Right cardiac atrium (tissue), 5 donors: ENCODE measurements around the gene RSPRY1. TPM values are rescaled to one million over a fixed set of nuclear protein-coding genes. Genes with fewer than 3 reads are reported as not detected.

Experiments
- ATAC-seq, 2 donors: fragments of 200-7000 bp; cut with Tn5 transposase; one replicate each; pipeline versions ENCODE4 v1.8.0 to v1.9.1; 2020; ENCODE audit warnings: moderate library complexity in 2 of 2, mild to moderate bottlenecking in 1 of 2
- DNase-seq, 3 donors: peaks; one replicate each; pipeline ENCODE4 v3.0.0-alpha.2; 2020
- H3K27ac ChIP-seq: one replicate; pipeline ENCODE4 v1.5.1; 2013; ENCODE audit warnings: mild to moderate bottlenecking, low read length, control low read depth, moderate library complexity
- H3K27me3 ChIP-seq: one replicate; pipeline ENCODE4 v1.6.1; 2013; ENCODE audit not compliant: control insufficient read depth, insufficient read depth
- H3K4me1 ChIP-seq: one replicate; pipeline ENCODE4 v1.6.1; 2013; ENCODE audit warnings: low read length; ENCODE audit not compliant: control insufficient read depth, insufficient read depth
- H3K4me3 ChIP-seq: one replicate; pipeline ENCODE4 v1.5.1; 2013; ENCODE audit warnings: low read length, control low read depth
- H3K9me3 ChIP-seq: one replicate; pipeline ENCODE4 v1.6.1; 2013; ENCODE audit warnings: low read length; ENCODE audit not compliant: control insufficient read depth
- WGBS: extraction: QIAGEN DNeasy Blood & Tissue Kit; methylation state at CpG from one replicate; pipeline ENCODE4 v1.1.7; 2013; 5-methylcytosine and 5-hydroxymethylcytosine counted together
- intact Hi-C, 4 donors: fragments of 100-400 bp; cut with DNase I; formaldehyde crosslinking; loops; one replicate each; pipeline versions ENCODE4 v1.11.0 to v1.14.0; 2022 to 2023
- polyA plus RNA-seq: library from polyadenylated mRNA; stranded (reverse); fragments of 200-250 nt; gene quantifications from one replicate; pipeline ENCODE4 v1.2.3, GENCODE V29; 2013
- total RNA-seq, 4 donors: library from RNA; stranded (reverse); fragmentation: NEBNext Ultra II Directional; extraction: Animal tissue kit (Norgen Biotek cat#: 25700); gene quantifications; one replicate each; pipeline ENCODE4 v1.2.1, GENCODE V29; 2021
- donor health status: healthy with polysubstance abuse.
- donor health status: DM: no; HTN: yes; CAD: no.
- donor health status: DM: no; HTN: no; CAD: no.
- donor health status: DM: no; HTN: yes; CAD: no; lungs with severe emphysema.
- donor health status: DM: yes; HTN: yes; CAD: no.

The RSPRY1 gene
- total and polyA plus RNA-seq, 5 donors, result 7.3 to 21.1 (median 15.5) TPM

DNA sequence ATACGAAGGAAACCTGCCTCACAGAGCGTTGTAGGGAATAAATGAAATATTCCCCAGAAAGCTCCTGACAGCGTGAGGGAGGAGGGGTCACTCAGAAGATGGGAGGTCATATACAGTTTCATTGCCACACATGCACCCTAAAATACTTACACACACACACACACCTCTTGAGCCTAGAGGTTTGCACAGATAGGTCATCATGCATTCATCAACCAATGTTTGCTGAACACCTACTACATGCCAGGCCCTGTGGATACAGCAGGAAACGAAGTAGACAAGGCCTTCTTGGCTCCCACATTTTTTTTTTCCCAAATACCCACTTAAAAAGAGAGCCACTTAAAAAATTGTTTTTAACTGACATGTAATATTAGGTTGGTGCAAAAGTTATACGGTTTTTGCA is 99.2 kb downstream of the RSPRY1 start:
- Histone ChIP-seq H3K9me3 (no peaks in the 10 kb centered on the region), H3K27me3 (no peaks in the 10 kb centered on the region), H3K4me1 (no peaks in the 10 kb centered on the region), H3K27ac (no peak overlapping the region), H3K4me3 (no peak overlapping the region)
- intact Hi-C loops, result no loop called here
- DNase-seq (no peak), ATAC-seq (no peak)
- 76% methylated on average over 5 of the region's 5 CpGs for WGBS

- no peaks in the 10 kb centered on the region for H3K27me3 ChIP-seq
- DNase-seq (no peak), ATAC-seq (peak in 1 of 2 donors; percentile 36)
- H3K9me3 ChIP-seq, result no peaks in the 10 kb centered on the region
- no peaks in the 10 kb centered on the region for H3K4me1 ChIP-seq
- H3K4me3 ChIP-seq, result no peak overlapping the region
- 56% methylated on average over 14 of the region's 14 CpGs for WGBS
- no peak overlapping the region for H3K27ac ChIP-seq
- intact Hi-C loops, result no loop called here
Measured at GRCh38 chr16:57289391-57290257, 103.5 kb downstream of the RSPRY1 start.

Other genes with a start within 250 kb of the RSPRY1 start
- gene CETP, start 224.4 kb upstream of the RSPRY1 start, total RNA-seq, result under 1 TPM in 2 of 4 donors, not detected in 2; 0.46 to 0.59 TPM
- gene CETP, start 224.4 kb upstream of the RSPRY1 start, polyA plus RNA-seq, result 0.34 TPM
- gene NLRC5, start 196.8 kb upstream of the RSPRY1 start, total RNA-seq, result 10 to 100 TPM in 2 of 4 donors, 1 to 10 TPM in 2; 7.9 to 25.0 (median 13.1) TPM
- gene NLRC5, start 196.8 kb upstream of the RSPRY1 start, polyA plus RNA-seq, result 8.2 TPM
- 10 to 100 TPM; 13.4 to 16.3 (median 13.6) TPM for gene CPNE2, start 93.7 kb upstream of the RSPRY1 start, total RNA-seq
- gene CPNE2, start 93.7 kb upstream of the RSPRY1 start, polyA plus RNA-seq, result 24.7 TPM
- gene PSME3IP1, start 290 bp upstream of the RSPRY1 start, total RNA-seq, result 10 to 100 TPM; 63.6 to 68.7 (median 65.0) TPM
- gene PSME3IP1, start 290 bp upstream of the RSPRY1 start, polyA plus RNA-seq, result 57.8 TPM
- 10 to 100 TPM; 44.8 to 58.4 (median 52.0) TPM for gene ARL2BP, start 58.9 kb downstream of the RSPRY1 start, total RNA-seq
- 51.6 TPM for gene ARL2BP, start 58.9 kb downstream of the RSPRY1 start, polyA plus RNA-seq
- 10 to 100 TPM in 3 of 4 donors, 1 to 10 TPM in 1; 6.3 to 13.8 (median 11.0) TPM for gene PLLP, start 98.3 kb downstream of the RSPRY1 start, total RNA-seq
- 11.8 TPM for gene PLLP, start 98.3 kb downstream of the RSPRY1 start, polyA plus RNA-seq
- under 1 TPM in 1 of 4 donors, not detected in 3; 0.11 TPM for gene CCL22, start 172.5 kb downstream of the RSPRY1 start, total RNA-seq
- not detected for gene CCL22, start 172.5 kb downstream of the RSPRY1 start, polyA plus RNA-seq
- 10 to 100 TPM in 2 of 4 donors, 1 to 10 TPM in 2; 8.2 to 14.2 (median 10.5) TPM for gene CX3CL1, start 186.2 kb downstream of the RSPRY1 start, total RNA-seq
- gene CX3CL1, start 186.2 kb downstream of the RSPRY1 start, polyA plus RNA-seq, result 22.9 TPM
- gene CCL17, start 218.4 kb downstream of the RSPRY1 start, total RNA-seq, result not detected
- gene CCL17, start 218.4 kb downstream of the RSPRY1 start, polyA plus RNA-seq, result not detected